Endodermal cell (in vitro differentiated cells): ENCODE data around the gene ATP6V1D. TPM values are rescaled to one million over a fixed set of nuclear protein-coding genes. Genes with fewer than 3 reads are reported as not detected.

Experiments
- DNase-seq: peaks from one replicate; pipeline ENCODE4 v3.0.0-alpha.2; 2017
- H3K27ac ChIP-seq: 2 replicates; pipeline ENCODE4 v1.5.1; 2013; ENCODE audit warnings: mild to moderate bottlenecking, low read depth, low read length, moderate library complexity
- H3K27me3 ChIP-seq: 2 replicates; pipeline ENCODE4 v1.6.1; 2013; ENCODE audit warnings: mild to moderate bottlenecking, low read length, moderate library complexity; ENCODE audit not compliant: insufficient read depth, control insufficient read depth, poor library complexity, severe bottlenecking
- H3K36me3 ChIP-seq: 2 replicates; pipeline ENCODE4 v1.7.0; 2013; ENCODE audit warnings: mild to moderate bottlenecking, low read length, moderate library complexity; ENCODE audit not compliant: control insufficient read depth, insufficient read depth
- H3K4me1 ChIP-seq: one replicate; pipeline ENCODE4 v1.7.0; 2013; ENCODE audit warnings: low read length; ENCODE audit not compliant: control insufficient read depth, insufficient read depth
- H3K4me3 ChIP-seq: 2 replicates; pipeline ENCODE4 v1.5.1; 2013; ENCODE audit warnings: mild to moderate bottlenecking, low read length, moderate library complexity
- H3K9ac ChIP-seq: 2 replicates; pipeline ENCODE4 v1.6.1; 2013; ENCODE audit warnings: mild to moderate bottlenecking, low read length, moderate library complexity; ENCODE audit not compliant: poor library complexity, severe bottlenecking; ENCODE audit errors: extremely low read depth
- H3K9me3 ChIP-seq: 2 replicates; pipeline ENCODE4 v1.6.1; 2013; ENCODE audit warnings: mild to moderate bottlenecking, low read length, moderate library complexity; ENCODE audit not compliant: control insufficient read depth
- H3K27ac Mint-ChIP-seq: 2 replicates; pipeline ENCODE4 v1.8.0; 2020; ENCODE audit warnings: mixed read lengths
- H3K27me3 Mint-ChIP-seq: 2 replicates; pipeline ENCODE4 v1.8.0; 2021; ENCODE audit warnings: mild to moderate bottlenecking, mixed read lengths; ENCODE audit not compliant: insufficient read depth
- H3K36me3 Mint-ChIP-seq: 2 replicates; pipeline ENCODE4 v1.8.0; 2020; ENCODE audit warnings: low read depth, mixed read lengths
- H3K4me1 Mint-ChIP-seq: 2 replicates; pipeline ENCODE4 v1.8.0; 2020; ENCODE audit warnings: mixed read lengths
- H3K4me3 Mint-ChIP-seq: 2 replicates; pipeline ENCODE4 v1.8.0; 2020; ENCODE audit warnings: mild to moderate bottlenecking, moderate library complexity, mixed read lengths
- H3K9me3 Mint-ChIP-seq: 2 replicates; pipeline ENCODE4 v1.8.0; 2020; ENCODE audit warnings: mild to moderate bottlenecking, mixed read lengths
- CTCF ChIP-seq: fragments of 200-600 bp; sonication (generic); conservative IDR thresholded peaks from 2 replicates; pipeline ENCODE4 v1.5.0; 2021; ENCODE audit warnings: antibody characterized with exemption, mild to moderate bottlenecking
- WGBS, 2 experiments: methylation state at CpG; one replicate each; pipeline versions ENCODE4 v1.1.5 to v1.1.7; 2013; ENCODE audit warnings: missing lambda C conversion rate in 2 of 2, mixed read lengths in 1 of 2; ENCODE audit not compliant: insufficient coverage in 1 of 2, insufficient read length in 1 of 2; 5-methylcytosine and 5-hydroxymethylcytosine counted together
- total RNA-seq, 2 donors: library from RNA; stranded (reverse); fragmentation: NEBNext Ultra II Directional in 1 of 2; extraction: Animal tissue kit (Norgen Biotek cat#: 25700) in 1 of 2; gene quantifications; 2 replicates in 1 of 2; 3 replicates in 1 of 2; pipeline ENCODE4 v1.2.1, GENCODE V29; 2021

Gene ATP6V1D
- total RNA-seq, 2 donors from 2014 or later: 82.2 to 108 TPM

DNA sequence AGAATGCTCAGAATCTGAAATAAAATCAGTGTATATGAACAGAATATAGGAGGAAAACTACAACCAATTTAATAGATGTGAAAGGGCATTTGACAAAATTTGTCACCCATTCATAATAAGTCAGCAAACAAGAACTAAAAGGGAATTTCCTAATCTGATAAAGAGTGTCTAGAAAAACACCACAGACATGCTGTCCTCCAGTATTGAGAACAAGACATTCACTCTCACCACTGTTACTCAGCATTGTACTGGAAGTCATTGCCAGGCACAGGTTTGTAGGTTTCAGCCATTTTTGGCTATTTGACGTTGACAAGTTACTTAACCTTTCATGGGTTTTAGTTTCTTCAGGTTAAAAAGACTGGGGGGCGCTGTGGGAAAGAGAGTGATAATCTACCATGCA, 13.7 kb upstream of the ATP6V1D start:
- no peak overlapping the region for H3K9ac ChIP-seq
- Mint-ChIP-seq H3K4me3 (no peak overlapping the region), H3K4me1 (no peaks in the 10 kb centered on the region), H3K27me3 (no peaks in the 10 kb centered on the region), H3K36me3 (peaks cover 70% of the 10 kb centered on the region), H3K27ac (no peak overlapping the region), H3K9me3 (no peaks in the 10 kb centered on the region)
- peaks cover 95% of the 10 kb centered on the region for H3K36me3 ChIP-seq
- no peak overlapping the region for H3K27ac ChIP-seq
- no peaks in the 10 kb centered on the region for H3K4me1 ChIP-seq
- no peak for TF ChIP-seq CTCF
- no peak overlapping the region for H3K4me3 ChIP-seq
- H3K27me3 ChIP-seq: no peaks in the 10 kb centered on the region
- DNase-seq: no peak
- 86 to 95% methylated on average over 2 of the region's 2 CpGs for WGBS, 2 experiments
- no peaks in the 10 kb centered on the region for H3K9me3 ChIP-seq

DNA sequence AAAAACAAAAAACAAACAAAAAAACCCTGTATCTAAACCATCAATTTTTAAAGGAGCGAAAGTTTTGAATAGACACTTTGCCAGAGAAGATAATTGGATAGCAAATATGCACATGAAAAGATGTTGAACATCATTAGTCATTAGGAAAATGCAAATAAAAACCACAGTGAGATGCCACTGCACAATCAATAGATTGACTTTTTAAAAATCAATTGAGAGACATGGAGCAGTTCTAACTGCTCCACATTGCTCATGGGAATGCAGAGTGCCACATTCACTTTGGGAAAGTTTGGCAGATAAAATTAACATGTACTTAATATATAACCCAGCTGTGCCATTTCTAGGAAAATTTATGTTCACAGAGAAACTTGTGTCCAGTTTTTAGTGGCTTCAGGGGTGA, 13.2 kb upstream of the ATP6V1D start:
- Mint-ChIP-seq H3K27ac (no peak overlapping the region), H3K36me3 (peaks cover 70% of the 10 kb centered on the region), H3K4me3 (no peak overlapping the region), H3K4me1 (no peaks in the 10 kb centered on the region), H3K27me3 (no peaks in the 10 kb centered on the region), H3K9me3 (no peaks in the 10 kb centered on the region)
- H3K9me3 ChIP-seq: no peaks in the 10 kb centered on the region
- no peak overlapping the region for H3K27ac ChIP-seq
- peaks cover 95% of the 10 kb centered on the region for H3K36me3 ChIP-seq
- 100% methylated on average over 1 of the region's 1 CpG for WGBS, 2 experiments
- H3K4me3 ChIP-seq: no peak overlapping the region
- TF ChIP-seq CTCF: no peak
- H3K27me3 ChIP-seq: no peaks in the 10 kb centered on the region
- no peak overlapping the region for H3K9ac ChIP-seq
- H3K4me1 ChIP-seq: no peaks in the 10 kb centered on the region
- DNase-seq: no peak

- H3K9me3 Mint-ChIP-seq: no peaks in the 10 kb centered on the region
- Histone ChIP-seq H3K27me3 (no peaks in the 10 kb centered on the region), H3K9ac (no peak overlapping the region), H3K4me3 (no peak overlapping the region), H3K27ac (no peak overlapping the region), H3K4me1 (no peaks in the 10 kb centered on the region), H3K9me3 (no peaks in the 10 kb centered on the region), H3K36me3 (peaks cover 94% of the 10 kb centered on the region)
- peaks cover 71% of the 10 kb centered on the region for H3K36me3 Mint-ChIP-seq
- no peak for TF ChIP-seq CTCF
- no peaks in the 10 kb centered on the region for H3K4me1 Mint-ChIP-seq
- DNase-seq: no peak
- H3K27me3 Mint-ChIP-seq: no peaks in the 10 kb centered on the region
- WGBS, 2 experiments: 88 to 100% methylated on average over 1 to 4 of the region's 4 CpGs
- H3K27ac Mint-ChIP-seq: no peak overlapping the region
- H3K4me3 Mint-ChIP-seq: no peak overlapping the region
Observed at GRCh38 chr14:67371247-67372148, 11.9 kb upstream of the ATP6V1D start.
